Umbilical cord (tissue), 2 donors: ENCODE results near the gene MCTP1. TPM values are rescaled to one million over a fixed set of nuclear protein-coding genes. Genes with fewer than 3 reads are reported as not detected.
"Not testable (repeated sequence)": the region's sequence is repeated elsewhere in the genome, so short reads cannot be mapped to it uniquely, and the experiment has no call there.

Experiments used
- DNase-seq: peaks from one replicate; pipeline ENCODE4 v3.0.0-alpha.2; 2015; ENCODE audit warnings: low spot score
- total RNA-seq: library from RNA; depleted of rRNA; stranded (reverse); fragments of >200 nt; gene quantifications from one replicate; pipeline ENCODE4 v1.2.3, GENCODE V29; 2014; ENCODE audit warnings: low replicate concordance; ENCODE audit not compliant: insufficient read depth

MCTP1 gene
- total RNA-seq, 1 donor from 2014 or later: 24.8 TPM

GRCh38 chr5:94885931-94886330 lies 399.0 kb downstream of the MCTP1 start:
- no peak for DNase-seq

GRCh38 chr5:94884311-94884710 lies 400.6 kb downstream of the MCTP1 start:
- DNase-seq: no peak

GRCh38 chr5:94872526-94872925 lies 412.4 kb downstream of the MCTP1 start:
- DNase-seq: no peak

GRCh38 chr5:94870511-94871183 lies 414.2 kb downstream of the MCTP1 start:
- DNase-seq: no peak

- DNase-seq: no peak
Measured at GRCh38 chr5:94869921-94870320, 415.0 kb downstream of the MCTP1 start.

GRCh38 chr5:94863951-94864350 lies 420.9 kb downstream of the MCTP1 start:
- no peak for DNase-seq

GRCh38 chr5:94857111-94857510 lies 427.8 kb downstream of the MCTP1 start:
- DNase-seq: no peak

- DNase-seq: no peak
Measured at GRCh38 chr5:94856257-94856800, 428.6 kb downstream of the MCTP1 start.

GRCh38 chr5:94855543-94855942 lies 429.4 kb downstream of the MCTP1 start:
- DNase-seq: no peak

- no peak for DNase-seq
Measured at GRCh38 chr5:94853120-94853519, 431.8 kb downstream of the MCTP1 start.

- DNase-seq: no peak
Measured at GRCh38 chr5:94850960-94851359, 433.9 kb downstream of the MCTP1 start.

GRCh38 chr5:94849821-94850736 lies 434.8 kb downstream of the MCTP1 start:
- DNase-seq: peak; percentile 46

GRCh38 chr5:94849324-94849723 lies 435.6 kb downstream of the MCTP1 start:
- DNase-seq: no peak

GRCh38 chr5:94847726-94848125 lies 437.2 kb downstream of the MCTP1 start:
- DNase-seq: no peak

- DNase-seq: no peak
Measured at GRCh38 chr5:94847019-94847418, 437.9 kb downstream of the MCTP1 start.

GRCh38 chr5:94845696-94846095 lies 439.2 kb downstream of the MCTP1 start:
- not testable (repeated sequence) for DNase-seq

- DNase-seq: no peak
Measured at GRCh38 chr5:94841598-94842322, 443.1 kb downstream of the MCTP1 start.

GRCh38 chr5:94833851-94834250 lies 451.0 kb downstream of the MCTP1 start:
- no peak for DNase-seq

GRCh38 chr5:94832685-94833084 lies 452.2 kb downstream of the MCTP1 start:
- DNase-seq: no peak

GRCh38 chr5:94830520-94830919 lies 454.4 kb downstream of the MCTP1 start:
- DNase-seq: no peak

GRCh38 chr5:94828222-94828621 lies 456.7 kb downstream of the MCTP1 start:
- not testable (repeated sequence) for DNase-seq

- no peak for DNase-seq
Measured at GRCh38 chr5:94820488-94820887, 464.4 kb downstream of the MCTP1 start.
